ENCODE data around the gene CLRN1.

Gene CLRN1

DNA sequence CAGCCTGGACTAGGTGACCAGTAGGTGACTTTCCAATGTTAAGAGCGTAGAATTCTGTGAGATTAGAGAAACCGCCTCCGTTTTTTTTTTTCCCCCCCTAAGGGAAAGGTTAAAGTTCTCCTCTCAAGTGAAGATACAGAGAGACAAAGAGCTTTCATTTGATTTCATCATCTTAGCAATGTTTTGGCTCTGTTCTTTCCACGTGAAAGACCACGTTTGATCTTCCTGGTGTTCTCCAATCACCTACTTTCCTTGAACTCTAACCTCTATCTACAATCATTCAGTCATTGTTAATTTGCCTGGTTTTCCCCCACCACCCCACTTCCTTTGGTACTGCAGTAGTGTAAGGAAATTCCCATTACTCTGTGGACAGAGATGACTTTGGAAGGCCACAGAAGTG, 36.9 kb upstream of the CLRN1 start:
- Histone ChIP-seq H3K4me1 (ENCODE audit: low read length) (no peaks in the 10 kb centered on the region), H3K79me2 (ENCODE audit: low read length) (no peaks in the 10 kb centered on the region), H3K9ac (ENCODE audit: low read length) (no peak overlapping the region), H3K36me3 (replicated peaks; ENCODE audit: low read depth, low read length) (no peaks in the 10 kb centered on the region), H3K4me3 (ENCODE audit: low read length) (no peak overlapping the region), H2AFZ (ENCODE audit: low read depth, low read length) (no peak overlapping the region), H3K27me3 (ENCODE audit: low read depth, low read length) (peaks cover 8% of the 10 kb centered on the region), H3K27ac (ENCODE audit: low read length) (no peak overlapping the region), H3K4me2 (ENCODE audit: low read length) (no peak overlapping the region), H3K9me3 (ENCODE audit: insufficient read depth, low read length) (no peaks in the 10 kb centered on the region), H4K20me1 (ENCODE audit: insufficient read depth, low read length) (no peaks in the 10 kb centered on the region)
- no peak for TF ChIP-seq EZH2phosphoT487 (IDR thresholded peaks at IDR 0.05; ENCODE audit: low read depth)
- TF ChIP-seq, protein P1, sequence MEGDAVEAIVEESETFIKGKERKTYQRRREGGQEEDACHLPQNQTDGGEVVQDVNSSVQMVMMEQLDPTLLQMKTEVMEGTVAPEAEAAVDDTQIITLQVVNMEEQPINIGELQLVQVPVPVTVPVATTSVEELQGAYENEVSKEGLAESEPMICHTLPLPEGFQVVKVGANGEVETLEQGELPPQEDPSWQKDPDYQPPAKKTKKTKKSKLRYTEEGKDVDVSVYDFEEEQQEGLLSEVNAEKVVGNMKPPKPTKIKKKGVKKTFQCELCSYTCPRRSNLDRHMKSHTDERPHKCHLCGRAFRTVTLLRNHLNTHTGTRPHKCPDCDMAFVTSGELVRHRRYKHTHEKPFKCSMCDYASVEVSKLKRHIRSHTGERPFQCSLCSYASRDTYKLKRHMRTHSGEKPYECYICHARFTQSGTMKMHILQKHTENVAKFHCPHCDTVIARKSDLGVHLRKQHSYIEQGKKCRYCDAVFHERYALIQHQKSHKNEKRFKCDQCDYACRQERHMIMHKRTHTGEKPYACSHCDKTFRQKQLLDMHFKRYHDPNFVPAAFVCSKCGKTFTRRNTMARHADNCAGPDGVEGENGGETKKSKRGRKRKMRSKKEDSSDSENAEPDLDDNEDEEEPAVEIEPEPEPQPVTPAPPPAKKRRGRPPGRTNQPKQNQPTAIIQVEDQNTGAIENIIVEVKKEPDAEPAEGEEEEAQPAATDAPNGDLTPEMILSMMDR (IDR thresholded peaks at IDR 0.05; ENCODE audit: low read depth, low read length): no peak

DNA sequence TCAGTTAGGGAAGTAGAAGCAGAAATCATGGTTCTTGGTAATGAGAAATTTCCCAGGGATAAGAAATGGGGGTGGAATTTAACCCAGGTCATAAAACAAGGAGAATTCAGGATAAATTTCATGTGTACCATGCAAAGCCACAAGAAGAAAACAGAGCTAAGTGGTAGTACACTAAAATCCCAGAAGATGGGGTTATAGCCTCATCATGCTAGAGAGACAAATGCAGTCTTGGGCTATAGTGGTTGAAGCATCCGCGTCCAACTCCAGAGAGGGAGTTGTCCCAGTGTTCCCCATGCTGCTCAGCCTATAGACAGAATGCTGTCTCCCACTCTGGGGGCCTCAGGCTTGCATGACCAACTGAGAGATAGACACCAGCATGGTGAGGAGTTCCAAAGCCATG, 36.2 kb upstream of the CLRN1 start:
- Histone ChIP-seq H3K9me3 (ENCODE audit: insufficient read depth, low read length) (no peaks in the 10 kb centered on the region), H3K36me3 (replicated peaks; ENCODE audit: low read depth, low read length) (no peaks in the 10 kb centered on the region), H4K20me1 (ENCODE audit: insufficient read depth, low read length) (no peaks in the 10 kb centered on the region), H3K27me3 (ENCODE audit: low read depth, low read length) (peaks cover 8% of the 10 kb centered on the region), H3K4me1 (ENCODE audit: low read length) (no peaks in the 10 kb centered on the region), H3K79me2 (ENCODE audit: low read length) (no peaks in the 10 kb centered on the region), H3K27ac (ENCODE audit: low read length) (no peak overlapping the region), H2AFZ (ENCODE audit: low read depth, low read length) (no peak overlapping the region), H3K9ac (ENCODE audit: low read length) (no peak overlapping the region), H3K4me2 (ENCODE audit: low read length) (no peak overlapping the region), H3K4me3 (ENCODE audit: low read length) (no peak overlapping the region)
- no peak for TF ChIP-seq EZH2phosphoT487 (IDR thresholded peaks at IDR 0.05; ENCODE audit: low read depth)
- TF ChIP-seq, protein P1 (IDR thresholded peaks at IDR 0.05; ENCODE audit: low read depth, low read length): peak; percentile 22; the same call in 1 of the 2 replicates

DNA sequence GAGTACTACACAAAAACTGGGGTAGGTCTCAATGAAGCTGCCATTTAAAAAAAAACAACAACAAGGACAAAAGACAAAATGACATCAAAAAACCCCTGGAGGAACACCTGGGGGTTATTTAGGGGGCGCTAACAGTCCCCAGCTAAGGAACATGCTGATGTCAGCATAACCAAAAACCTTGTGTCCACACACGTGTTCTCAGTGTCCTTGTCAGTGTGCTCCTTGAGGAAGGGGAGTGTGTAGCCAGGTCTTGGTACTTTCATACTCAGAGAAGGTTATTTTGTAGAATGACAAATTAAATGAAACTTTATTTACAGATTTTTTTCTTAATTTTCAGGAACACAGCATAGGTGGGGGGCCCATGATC, 31.2 kb upstream of the CLRN1 start:
- H3K9me3 ChIP-seq (ENCODE audit: insufficient read depth, low read length): no peaks in the 10 kb centered on the region
- no peaks in the 10 kb centered on the region for H3K4me1 ChIP-seq (ENCODE audit: low read length)
- no peaks in the 10 kb centered on the region for H3K79me2 ChIP-seq (ENCODE audit: low read length)
- H3K9ac ChIP-seq (ENCODE audit: low read length): no peak overlapping the region
- H3K27me3 ChIP-seq (ENCODE audit: low read depth, low read length): peaks cover 3% of the 10 kb centered on the region; the same call in 1 of the 2 replicates
- no peaks in the 10 kb centered on the region for H3K36me3 ChIP-seq (replicated peaks; ENCODE audit: low read depth, low read length)
- no peak overlapping the region for H3K27ac ChIP-seq (ENCODE audit: low read length)
- TF ChIP-seq, protein P1 (IDR thresholded peaks at IDR 0.05; ENCODE audit: low read depth, low read length): no peak
- no peak for TF ChIP-seq EZH2phosphoT487 (IDR thresholded peaks at IDR 0.05; ENCODE audit: low read depth)
- no peak overlapping the region for H3K4me3 ChIP-seq (ENCODE audit: low read length)
- no peaks in the 10 kb centered on the region for H4K20me1 ChIP-seq (ENCODE audit: insufficient read depth, low read length)
- no peak overlapping the region for H2AFZ ChIP-seq (ENCODE audit: low read depth, low read length)
- no peak overlapping the region for H3K4me2 ChIP-seq (ENCODE audit: low read length)

DNA sequence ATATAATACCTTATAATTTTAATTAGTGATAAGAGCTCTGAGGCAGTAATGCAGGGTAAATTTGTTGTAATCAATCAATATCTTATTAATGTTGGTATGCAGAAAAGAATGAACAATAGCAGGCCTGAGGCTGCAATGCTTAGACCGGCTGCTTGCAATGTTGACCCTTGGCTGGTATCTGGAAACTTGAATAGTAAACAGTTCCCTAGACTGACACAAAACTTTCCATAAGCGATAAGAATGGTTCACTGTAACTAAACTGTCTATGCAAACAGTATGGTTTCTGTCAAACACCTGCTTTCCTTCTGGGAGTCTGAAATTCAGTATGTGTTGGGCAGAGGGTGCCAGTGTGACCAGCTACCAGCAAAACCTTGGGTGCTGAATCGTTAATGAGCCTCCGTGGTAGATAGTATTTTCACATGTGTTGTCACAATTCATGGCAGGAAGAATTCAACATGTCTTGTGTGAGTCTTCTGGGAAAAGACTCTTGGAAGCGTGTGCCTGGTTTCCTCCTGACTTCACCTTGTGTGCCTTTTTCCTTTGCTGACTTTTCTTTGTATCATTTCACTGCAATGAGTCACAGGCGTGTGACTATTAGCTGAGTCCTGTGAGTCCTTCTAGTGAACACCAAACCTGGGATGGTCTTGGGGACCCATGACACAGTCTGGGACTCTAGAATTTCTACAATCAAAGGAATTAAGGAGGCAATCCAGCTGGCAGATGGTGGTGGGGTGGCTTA, 30.7 kb upstream of the CLRN1 start:
- no peaks in the 10 kb centered on the region for H3K27me3 ChIP-seq (ENCODE audit: low read depth, low read length)
- no peaks in the 10 kb centered on the region for H3K4me1 ChIP-seq (ENCODE audit: low read length)
- H3K9ac ChIP-seq (ENCODE audit: low read length): no peak overlapping the region
- H3K4me3 ChIP-seq (ENCODE audit: low read length): no peak overlapping the region
- H3K27ac ChIP-seq (ENCODE audit: low read length): no peak overlapping the region
- TF ChIP-seq, protein P1 (IDR thresholded peaks at IDR 0.05; ENCODE audit: low read depth, low read length): no peak
- no peak for TF ChIP-seq EZH2phosphoT487 (IDR thresholded peaks at IDR 0.05; ENCODE audit: low read depth)
- no peaks in the 10 kb centered on the region for H3K36me3 ChIP-seq (replicated peaks; ENCODE audit: low read depth, low read length)
- no peaks in the 10 kb centered on the region for H4K20me1 ChIP-seq (ENCODE audit: insufficient read depth, low read length)
- H3K79me2 ChIP-seq (ENCODE audit: low read length): no peaks in the 10 kb centered on the region
- H3K9me3 ChIP-seq (ENCODE audit: insufficient read depth, low read length): no peaks in the 10 kb centered on the region
- no peak overlapping the region for H2AFZ ChIP-seq (ENCODE audit: low read depth, low read length)
- no peak overlapping the region for H3K4me2 ChIP-seq (ENCODE audit: low read length)

Measured in OCI-LY3 (cell line).